HG03064 (cell line): ENCODE results near the gene PTDSS2.

Experiments used
- ATAC-seq: cut with Tn5 transposase; IDR thresholded peaks from one replicate; pipeline ENCODE4 v1.9.1; 2021; ENCODE audit warnings: low read depth; ENCODE audit not compliant: unreplicated experiment

The PTDSS2 gene

DNA sequence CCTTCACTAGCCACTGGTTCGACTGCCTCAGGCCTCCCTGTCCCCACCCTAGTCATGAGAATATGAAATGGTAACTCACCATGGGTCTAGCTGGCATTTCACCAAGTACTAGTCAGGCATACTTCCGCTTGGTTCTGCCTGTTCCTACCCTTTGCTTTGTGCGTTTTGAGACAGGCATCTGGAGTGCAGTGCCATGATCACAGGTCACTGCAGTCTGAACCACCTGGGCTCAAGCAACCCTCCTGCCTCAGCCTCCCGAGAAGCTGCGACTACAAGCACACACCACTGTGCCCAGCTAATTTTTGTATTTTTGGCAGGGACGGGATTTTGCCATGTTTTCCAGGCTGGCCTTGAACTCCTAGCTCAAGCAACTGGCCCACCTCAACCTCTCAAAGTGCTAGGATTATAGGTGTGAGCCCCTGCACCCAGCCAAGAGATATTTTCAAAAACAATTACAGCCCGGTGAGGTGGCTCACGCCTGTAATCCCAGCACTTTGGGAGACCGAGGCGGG lies 71.2 kb downstream of the PTDSS2 start:
- no peak for ATAC-seq

DNA sequence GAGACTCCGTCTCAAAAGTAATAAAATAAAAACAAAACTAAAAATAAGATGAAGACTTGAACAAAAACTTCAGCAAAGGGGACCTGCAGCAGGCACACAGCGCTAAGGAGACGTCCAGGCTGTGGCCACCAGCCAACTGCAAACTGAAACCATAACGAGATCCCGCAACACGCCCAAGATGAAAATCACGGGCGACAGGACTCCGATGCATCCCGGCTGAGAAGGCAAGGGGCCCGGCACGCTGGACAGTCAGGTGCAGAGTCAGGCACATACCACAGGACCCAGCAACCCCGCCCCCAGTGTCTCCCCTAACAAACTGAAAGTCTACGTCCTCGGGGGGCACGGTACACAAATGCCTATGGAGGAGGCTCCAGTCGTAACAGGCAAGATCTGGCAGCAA lies 76.1 kb downstream of the PTDSS2 start:
- ATAC-seq = no peak

DNA sequence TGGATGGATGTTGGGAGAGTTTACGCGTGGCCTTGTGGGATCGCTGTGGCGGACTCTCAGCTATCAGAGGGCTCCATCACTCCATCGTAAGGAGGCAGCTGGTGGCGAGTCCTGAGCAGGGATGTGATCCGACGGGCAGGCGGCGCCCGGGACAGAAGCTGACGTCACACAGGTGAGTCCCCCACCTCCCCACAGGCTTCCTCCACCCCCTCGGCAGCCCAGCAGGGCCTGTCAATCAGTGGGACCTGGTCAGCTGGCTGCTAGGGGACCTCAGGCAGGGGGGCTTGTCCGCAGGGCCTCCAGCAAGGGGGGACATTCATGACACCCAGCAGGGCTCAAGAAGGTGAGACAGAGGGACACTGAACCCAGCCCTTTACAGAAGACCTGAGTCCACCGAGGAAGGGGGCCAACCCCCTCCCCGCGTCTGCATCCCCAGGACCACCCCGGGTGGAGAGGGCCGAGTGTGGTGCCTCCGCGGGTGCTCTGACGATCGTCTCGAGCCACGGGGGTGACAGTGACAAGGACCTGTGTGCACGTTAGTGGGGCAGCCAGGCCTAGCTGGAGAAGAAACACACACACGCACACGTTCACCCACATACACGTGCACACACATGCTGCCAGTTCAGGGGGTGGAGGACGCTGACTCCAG lies 78.2 kb downstream of the PTDSS2 start:
- ATAC-seq = no peak

DNA sequence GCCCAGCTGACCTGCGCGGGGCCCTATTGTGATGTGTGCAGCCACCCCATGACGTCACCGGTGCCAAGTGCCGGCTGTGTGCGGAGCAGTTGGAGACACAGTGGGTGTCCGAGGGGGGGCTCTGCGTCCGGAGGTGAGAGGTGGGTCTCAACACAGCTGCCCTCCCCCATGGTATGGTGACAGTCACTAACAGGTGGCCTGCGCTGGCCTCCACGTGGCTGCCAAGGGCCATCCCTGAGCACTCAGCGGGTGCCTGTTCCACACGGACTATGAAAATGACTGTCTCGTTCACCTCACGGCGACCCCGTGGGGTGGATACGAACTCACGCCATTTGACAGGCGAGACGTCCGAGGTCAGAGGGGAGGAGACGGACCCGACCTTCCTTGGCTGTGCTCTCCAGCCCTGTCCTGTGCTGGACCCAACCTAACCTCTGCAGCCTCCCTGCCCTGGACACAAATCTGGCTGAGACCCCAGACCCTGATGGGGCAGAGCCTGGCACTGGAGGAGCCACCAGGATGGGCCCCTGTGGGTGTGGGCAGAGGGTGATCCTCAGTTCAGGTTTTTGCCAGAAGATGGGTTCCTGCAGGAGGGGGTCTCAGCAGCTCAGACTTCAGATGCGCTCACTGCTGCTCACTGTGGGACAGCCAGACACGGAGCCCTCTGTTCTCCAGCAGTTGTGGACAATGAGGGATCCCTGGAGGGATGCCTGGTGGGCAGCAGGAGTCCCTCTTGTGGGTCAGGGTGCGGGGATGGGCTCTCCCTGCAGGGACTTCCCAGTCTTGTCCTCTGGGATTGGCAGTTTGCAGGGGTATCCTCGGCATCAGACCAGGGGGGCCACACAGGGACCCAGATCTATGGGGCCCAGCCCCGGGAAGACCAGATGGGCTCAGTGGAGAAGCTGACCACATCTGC lies 79.0 kb downstream of the PTDSS2 start:
- ATAC-seq = no peak

DNA sequence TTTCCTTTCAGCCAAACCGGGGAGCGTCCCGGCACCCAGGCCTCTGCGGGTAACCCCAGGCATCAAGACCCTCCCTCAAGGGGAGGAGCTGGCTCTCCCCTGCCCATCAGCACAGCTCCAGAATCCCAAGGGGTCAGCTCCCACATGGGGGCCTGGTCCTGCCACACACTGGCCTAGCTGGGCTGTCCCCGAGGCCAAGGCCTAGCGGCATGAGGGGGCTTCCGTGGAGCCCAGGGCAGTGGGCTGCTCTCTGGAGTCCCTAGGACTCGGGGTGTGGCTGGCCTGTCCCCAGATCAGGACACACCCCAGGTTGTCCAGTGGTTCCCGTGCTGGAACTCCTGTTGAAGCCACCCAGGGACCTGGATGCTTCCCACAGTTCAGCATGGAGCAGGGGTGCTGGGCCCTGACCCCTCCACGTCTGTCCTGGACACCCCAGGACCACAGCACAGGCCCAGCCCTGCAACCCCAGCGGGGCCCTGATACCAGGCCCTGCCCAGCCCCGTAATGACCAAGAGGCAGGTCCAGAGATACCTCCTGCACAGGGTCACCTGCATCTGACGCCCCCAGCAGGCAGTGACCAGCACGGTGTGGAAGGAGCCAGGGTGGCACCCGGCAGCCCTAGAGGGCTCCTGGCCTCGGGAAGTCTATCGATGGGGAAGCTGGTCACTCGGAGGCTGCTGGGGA lies 79.8 kb downstream of the PTDSS2 start:
- no peak for ATAC-seq

DNA sequence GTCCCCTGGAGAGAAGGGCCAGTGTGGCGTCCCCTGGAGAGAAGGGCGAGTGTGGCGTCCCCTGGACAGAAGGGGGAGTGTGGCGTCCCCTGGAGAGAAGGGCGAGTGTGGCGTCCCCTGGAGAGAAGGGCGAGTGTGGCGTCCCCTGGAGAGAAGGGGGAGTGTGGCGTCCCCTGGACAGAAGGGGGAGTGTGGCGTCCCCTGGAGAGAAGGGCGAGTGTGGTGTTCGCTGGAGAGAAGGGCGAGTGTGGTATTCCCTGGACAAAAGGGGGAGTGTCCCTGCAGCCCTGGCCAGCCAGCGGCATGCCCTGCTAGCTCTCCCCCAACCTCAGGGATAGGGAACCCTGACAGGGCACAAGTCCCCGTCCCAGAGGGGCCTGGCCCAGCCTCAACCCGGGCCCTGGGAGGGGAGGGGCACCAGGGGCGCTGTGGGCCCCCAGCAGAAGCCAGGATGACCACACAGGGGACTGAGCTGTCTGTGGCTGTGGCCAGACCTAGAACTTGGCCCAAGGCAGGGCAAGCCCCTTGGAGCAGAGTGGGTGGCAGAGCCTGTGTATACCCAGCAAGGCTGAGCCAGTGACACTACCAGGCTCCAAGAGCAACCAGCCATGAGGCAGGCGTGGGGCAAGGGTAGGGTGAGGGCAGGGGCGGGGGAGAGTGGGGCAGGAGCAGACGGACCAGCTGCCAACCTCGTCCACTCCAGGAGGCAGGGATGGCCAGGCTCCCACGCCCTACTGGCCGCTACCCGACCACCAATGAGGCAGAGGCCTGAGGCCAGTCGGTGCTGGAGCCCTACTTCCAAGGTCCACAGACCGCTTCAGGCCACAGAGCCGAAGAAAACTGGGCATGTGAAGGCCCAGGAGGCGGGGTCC lies 81.1 kb downstream of the PTDSS2 start:
- ATAC-seq = no peak

DNA sequence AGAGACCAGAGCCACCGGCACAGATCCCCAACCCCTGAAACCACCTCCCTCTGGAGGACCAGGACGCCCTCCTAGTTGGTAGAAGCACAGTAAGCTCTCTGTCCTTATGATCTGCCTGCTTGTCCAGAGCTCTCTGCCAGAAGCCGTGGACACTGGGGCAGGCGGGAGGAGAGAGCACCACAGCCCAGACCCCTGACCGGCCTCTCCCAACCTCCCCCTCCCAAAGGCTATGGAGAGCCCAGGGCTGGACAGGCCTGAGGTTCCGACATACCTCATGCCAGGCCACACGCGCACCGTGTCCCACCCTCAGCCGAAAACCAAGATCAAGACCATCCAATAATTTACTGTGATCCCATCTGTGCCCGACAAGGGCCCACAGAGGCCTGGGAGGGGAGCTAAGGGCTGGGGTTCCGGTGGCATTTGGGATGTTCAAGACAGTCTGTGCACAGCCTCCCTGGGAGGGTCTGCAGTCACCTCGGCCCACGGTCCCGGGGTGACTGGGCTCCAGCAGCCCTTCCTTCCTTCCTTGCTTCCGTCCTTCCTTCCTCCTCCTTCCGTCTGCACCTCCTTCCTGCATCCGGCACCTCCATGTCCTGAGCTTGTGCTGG lies 81.9 kb downstream of the PTDSS2 start:
- no peak for ATAC-seq

DNA sequence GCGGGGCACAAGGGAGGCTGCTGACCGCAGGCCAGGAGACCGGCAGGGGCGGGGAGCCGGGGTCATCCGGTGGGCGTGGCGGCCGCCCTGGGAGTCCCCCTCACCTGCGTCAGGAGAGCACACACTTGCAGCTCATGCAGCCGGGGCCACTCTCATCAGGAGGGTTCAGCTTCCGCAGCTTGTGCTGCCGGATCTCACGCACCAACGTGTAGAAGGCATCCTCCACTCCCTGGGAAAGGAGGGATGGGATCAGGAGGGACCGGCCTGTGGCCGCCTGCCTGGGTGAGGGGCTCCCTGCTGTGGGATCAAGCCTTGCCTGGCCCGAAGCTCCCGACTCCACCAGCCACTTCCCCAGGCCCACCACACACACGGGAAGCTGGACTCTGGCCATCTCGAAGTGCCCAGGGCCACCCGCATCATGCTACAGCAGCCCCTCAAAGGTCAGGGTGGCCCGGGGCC lies 82.5 kb downstream of the PTDSS2 start:
- ATAC-seq = no peak

DNA sequence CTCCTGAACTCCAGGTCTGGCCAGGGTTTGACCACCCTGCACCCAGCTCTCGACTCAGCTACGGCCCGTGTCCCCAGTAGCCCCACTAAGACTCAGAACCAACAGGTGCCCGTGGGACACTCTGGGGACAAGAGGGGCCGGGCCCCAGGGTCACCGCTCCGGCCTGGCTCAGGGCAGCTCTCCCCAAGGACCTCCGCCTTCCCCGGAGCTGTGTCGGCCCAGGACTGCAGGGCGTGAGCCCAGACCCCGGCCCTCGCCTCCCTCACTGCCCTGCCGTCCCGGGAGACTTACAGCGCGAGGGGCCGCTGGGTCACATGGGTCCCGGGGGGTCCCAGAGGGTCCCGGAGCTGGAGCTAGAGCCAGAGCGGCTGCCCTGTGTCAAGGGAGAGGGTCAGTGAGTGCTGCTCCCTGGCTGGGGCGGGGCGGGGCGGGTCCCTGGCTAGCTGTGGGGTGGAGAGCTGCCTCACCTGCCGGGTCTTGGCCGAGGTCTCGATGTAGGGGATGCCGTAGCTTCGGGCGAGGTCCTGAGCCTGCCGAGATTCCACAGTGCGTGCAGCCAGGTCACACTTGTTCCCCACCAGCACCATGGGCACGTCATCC lies 83.0 kb downstream of the PTDSS2 start:
- ATAC-seq = no peak

DNA sequence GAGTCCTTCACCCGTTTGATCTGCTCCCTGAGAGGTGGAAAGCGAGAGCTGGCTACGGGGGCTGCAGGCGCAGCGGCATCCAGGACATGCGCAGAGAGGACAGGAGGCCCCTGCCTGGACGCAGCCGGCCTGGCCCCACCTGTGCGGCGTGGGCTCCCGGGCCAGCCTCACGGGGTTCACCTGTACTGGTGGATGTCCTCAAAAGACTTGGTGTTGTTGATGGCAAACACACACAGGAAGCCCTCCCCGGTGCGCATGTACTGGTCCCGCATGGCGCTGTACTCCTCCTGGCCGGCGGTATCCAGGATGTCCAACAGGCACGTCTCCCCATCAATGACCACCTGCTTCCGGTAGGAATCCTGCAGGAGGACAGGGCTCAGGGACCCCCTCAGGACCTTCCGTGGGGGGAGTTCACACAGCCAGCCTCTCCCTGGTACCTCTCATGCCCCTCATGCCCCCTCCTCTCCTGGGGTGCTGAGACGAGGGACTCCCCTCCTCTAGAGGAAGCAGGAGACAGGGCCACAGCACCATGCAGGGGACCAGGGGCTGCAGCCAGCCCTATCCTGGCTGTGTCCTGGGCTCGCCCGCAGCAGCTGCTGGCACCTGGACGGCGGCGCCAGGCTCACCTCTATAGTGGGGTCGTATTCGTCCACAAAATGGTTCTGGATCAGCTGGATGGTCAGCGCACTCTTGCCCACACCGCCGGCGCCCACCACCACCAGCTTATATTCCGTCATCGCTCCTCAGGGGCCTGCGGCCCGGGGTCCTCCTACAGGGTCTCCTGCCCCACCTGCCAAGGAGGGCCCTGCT lies 83.7 kb downstream of the PTDSS2 start:
- no peak for ATAC-seq

DNA sequence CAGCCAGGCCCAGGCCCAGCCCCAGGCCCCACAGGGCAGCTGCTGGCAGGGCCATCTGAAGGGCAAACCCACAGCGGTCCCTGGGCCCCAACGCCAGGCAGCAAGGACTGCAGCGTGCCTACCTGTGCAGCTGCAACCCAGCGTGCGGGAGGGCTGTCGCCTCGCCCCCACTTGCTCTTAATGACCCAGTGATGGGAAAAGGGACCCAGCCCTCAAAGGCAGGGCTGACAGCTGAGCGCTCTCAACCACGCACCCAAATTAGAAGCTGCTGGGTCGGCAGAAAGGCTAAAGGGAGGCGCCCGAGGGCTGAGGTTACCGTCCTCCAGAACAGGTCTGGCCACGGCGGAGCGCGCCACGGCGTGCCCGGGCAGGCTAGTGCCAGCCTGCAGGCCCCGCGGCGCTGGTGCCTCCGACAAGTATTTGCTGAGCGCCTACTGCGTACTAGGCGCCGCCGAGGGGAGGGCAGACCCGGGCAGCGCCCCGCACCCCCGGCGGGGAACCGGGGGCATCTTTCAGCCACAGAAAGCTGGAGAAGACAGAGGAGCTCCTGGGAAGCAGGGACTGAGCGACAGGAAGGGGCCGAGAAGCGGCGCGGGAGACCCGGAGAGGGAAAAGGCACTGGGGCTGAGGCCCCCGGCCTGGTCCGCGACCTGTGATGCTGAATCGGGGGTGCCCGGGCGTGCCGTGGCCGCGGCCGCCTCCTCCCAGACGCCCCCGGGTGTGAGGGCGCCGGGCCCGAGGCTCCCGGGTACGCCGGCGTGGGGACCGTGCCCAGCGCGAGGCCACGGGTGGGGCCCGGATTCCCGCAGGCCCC lies 84.5 kb downstream of the PTDSS2 start:
- ATAC-seq = no peak

DNA sequence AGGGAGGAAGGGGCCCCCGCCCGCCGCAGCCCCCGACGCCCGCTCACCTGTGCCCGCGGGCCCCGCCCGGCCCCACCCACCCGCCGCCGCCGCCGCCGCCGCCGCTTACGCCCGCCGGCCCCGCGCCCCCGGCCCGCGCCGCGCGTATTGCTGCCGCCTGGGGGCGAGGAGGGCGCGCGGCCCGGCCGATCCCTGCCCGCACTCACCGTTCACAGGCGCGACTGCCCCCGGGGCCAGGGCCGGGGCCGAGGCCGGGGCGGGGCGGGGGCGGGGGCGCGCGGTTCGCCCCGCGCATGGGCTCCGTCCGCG lies 85.1 kb downstream of the PTDSS2 start:
- ATAC-seq = peak; percentile 6

DNA sequence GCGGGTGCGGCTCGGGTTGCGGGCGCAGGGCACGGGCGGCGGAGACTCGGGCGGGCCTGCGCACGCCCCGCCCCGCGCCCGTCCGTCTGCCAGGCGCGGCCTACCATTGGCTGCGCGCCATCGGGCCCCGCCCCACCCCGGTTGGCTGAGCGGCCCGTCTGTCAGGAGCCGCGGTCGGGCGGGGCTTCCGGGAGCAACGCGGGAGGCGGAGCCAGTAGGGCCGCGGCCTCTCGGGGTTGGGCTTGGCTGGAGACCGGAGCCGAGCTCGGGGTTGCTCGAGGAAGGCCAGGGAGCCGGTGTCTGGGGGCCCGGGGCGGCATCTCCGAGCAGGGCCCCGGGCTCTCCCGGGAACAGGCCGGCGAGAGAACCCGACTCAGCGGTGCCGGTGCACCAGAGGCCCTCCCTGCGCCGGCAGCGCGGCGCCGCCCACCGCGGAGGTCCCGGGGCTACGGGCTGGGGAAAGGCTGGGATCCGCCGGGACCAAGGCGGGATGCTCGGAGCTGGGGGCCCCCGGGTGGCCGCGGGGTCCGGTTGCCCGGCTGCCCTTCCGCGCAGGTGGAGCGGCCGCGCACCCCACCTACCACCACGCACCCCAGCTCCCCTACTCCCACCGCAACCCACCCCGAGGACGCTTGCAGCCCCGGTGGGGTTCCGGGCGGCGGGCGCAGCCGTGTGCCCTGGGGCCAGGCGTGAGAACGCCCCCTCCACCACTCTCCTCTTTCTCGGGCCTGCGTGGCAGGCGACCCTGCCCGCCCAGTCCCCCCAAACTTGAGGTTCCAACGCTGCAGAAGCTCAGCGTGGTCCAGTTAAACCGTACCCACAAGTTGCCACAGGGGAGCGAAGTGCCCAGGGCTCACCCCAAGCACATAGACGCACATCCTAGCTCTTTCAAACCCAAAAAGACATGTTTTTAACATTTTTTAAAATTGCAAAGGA lies 85.7 kb downstream of the PTDSS2 start, which contains the start of gene HRAS:
Gene HRAS, minus strand, starts transcription at position 58 of the 936 bp plus-strand sequence.
- peak; percentile 62 for ATAC-seq

DNA sequence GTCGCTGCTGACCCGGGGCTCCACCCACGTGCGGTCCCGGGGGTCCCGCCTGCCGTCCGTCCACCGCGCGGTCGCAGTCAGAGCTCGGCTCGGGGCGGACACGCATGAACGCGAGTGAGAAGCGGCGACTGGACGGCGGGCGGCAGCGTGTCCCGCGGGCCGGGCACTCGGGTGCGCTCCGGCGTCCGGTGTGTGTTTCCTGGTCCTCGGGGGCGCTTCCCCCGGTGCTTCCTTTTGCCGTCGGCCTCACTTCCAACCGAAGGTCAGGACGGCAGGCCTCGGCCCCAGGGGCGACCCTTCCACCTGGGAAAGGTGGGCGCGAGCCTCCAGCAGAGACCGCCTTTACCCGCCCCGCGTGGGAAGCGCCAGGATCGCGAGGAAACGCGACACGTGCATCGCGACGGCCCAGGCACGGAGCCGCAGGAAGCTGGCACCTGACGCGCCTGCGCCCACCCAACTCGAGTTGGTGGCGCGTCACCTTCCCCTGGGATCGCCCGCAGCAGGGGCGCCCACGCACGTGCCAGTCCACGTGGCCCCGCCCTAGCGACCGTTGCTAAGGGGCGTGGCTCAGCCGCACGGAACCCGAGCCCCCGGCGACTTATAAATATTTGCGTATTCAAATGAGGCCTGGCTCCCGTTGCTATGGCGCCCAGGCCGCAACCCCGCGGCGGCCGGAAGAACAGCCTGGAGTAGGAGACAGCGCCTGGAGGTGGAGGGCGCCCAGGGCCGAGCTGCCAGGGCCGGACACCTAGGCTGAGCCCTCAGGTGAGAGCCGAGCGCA lies 87.0 kb downstream of the PTDSS2 start, which contains the start of gene LRRC56:
Gene LRRC56, plus strand, starts transcription at position 687 of the 781 bp plus-strand sequence. CDS start 3,158 bp downstream, outside the sequence.
- ATAC-seq = no peak

DNA sequence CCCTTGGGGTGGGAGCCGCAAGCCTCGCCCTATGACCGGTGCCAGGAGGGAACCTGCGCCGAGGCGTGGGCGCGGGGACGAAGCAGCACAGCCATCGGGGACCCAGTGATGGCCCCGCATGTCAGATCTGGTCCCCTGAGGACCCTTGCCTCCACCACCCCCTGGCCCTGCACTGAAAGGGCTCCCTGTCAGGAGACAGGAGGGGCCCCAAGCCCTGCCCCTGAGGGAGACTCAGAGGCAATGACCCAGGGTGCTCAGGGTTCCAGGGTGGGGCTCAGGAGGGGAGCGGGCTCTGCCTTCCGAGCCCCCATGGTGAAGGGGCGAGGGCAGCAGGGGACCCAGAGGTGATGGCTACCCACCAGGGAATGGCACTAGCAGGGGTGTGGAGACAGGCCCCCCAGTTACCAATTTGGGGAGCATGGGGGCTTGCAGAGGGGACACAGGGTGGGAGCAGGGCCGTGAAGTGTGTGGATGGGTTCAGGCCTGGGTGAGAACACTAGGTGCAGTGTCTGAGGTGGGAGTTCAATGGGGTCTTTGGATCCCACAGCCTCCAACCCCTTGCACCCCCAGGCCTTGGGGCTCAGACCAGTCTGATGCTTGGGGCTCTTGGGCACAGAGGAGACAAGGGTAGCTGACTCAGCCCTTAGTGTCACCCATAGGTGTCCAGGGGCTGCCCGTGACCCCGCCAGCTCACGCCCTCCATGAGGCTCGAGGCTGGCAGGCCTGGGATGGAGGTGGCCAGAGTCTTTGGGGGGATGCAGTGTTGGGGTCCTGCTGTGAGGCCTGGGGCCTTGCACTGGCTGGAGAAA lies 87.7 kb downstream of the PTDSS2 start:
- no peak for ATAC-seq
